SKM-1 (cell line): ENCODE measurements around the gene APOLD1.
"Not testable (repeated sequence)": the region's sequence is repeated elsewhere in the genome, so short reads cannot be mapped to it uniquely, and the experiment has no call there.

ENCODE experiments used
- DNase-seq: peaks from one replicate; lab custom pipeline; 2025; ENCODE audit not compliant: unreplicated experiment; lab: John Stamatoyannopoulos, UW

Gene APOLD1, protein sequence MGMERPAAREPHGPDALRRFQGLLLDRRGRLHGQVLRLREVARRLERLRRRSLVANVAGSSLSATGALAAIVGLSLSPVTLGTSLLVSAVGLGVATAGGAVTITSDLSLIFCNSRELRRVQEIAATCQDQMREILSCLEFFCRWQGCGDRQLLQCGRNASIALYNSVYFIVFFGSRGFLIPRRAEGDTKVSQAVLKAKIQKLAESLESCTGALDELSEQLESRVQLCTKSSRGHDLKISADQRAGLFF

DNA sequence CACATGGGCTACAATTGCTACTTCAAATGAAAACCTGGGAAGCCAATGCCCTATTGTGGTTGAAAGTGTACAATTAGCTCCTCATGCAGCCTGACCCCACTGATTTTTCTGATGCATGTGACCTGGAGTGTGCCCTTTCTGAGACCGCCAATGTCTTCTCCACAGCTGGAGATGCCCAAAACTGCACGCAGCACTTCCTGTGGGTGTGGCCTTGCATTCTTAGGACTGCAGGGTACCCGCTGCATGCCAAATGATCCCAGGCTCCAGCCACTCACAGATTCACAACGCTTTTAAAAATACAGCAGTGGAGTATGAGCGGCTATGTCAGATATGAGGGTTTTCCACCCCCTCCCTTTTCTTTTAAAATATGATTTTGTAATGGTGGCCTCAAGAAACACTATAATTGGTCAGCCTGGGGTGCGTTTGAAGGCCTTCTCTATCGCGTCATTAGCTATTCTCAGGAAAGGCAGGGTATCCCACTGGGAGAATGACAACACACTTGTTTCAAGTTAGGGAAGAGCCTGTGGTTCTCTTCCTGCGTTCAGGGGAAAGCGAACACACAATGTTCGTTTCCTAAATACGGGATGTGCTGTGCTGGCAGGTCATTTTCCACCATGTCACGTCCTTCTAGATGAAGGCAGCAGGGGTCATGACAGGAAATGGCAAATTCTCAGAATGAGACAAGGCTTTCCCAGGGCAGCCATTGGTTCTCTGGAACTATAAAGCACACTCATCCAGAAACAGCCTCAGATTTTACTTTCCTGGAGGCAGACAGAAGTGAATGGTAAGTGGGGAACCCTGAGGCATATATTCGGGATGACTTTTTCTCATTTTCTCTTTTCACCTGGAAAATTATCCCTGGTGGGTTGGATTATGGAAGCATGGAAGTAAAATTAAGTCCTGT lies at the start of gene APOLD1:
Gene APOLD1, plus strand, starts transcription at position 749 of the 904 bp plus-strand sequence. Its CDS starts 33 bp downstream, at position 782.
- no peak for DNase-seq

GRCh38 chr12:12736759-12737676 lies 48.4 kb upstream of the APOLD1 start:
- no peak for DNase-seq

GRCh38 chr12:12738152-12738551 lies 47.3 kb upstream of the APOLD1 start:
- not testable (repeated sequence) for DNase-seq

- DNase-seq: no peak
These were observed 43.8 kb upstream of the APOLD1 start for GRCh38 chr12:12741660-12742059.

- DNase-seq: no peak
These were observed 40.7 kb upstream of the APOLD1 start for GRCh38 chr12:12744546-12745305.

GRCh38 chr12:12745576-12746211 lies 39.8 kb upstream of the APOLD1 start:
- no peak for DNase-seq

DNA sequence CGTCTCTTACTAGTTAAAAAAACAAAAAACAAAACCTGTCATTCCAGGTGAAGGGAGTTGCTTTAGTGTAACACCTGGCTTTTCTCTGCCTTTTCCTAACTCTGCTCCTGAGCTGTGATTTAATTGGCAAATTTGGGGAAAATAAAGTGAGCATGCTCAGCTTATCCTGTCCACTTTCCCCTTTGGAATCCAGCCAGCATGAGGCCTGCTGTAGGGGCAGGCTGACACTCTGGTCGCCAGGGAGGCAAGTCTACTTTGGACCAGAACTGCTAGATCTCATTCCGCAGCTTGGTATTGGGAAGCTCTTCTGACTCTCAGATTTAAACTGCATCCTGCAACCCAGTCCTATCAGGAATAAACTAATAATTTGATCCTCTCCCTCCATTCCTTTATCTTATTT lies 38.2 kb upstream of the APOLD1 start:
- no peak for DNase-seq

- DNase-seq: no peak
These were observed 37.4 kb upstream of the APOLD1 start for GRCh38 chr12:12748044-12748443.

DNA sequence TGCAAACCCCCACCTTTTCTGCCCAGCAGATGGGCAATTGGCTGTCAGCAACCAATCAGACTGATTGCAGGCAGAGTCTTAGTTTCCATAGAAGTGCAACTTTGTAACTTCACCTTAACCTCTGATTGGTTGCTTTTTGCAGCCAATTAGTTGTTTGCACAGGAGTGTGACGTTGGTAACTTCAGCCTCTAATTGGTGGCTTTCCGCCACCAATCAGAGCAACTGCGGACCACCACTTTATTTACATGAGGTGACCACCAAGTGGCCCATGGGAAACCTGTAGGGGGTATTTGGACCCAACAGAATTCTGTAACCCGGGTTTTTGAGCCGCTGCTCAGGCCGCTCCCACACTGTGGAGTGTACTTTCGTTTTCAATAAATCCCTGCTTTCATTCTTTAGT lies 36.0 kb upstream of the APOLD1 start:
- DNase-seq: no peak

- no peak for DNase-seq
These were observed 29.5 kb upstream of the APOLD1 start for GRCh38 chr12:12755923-12756322.

- no peak for DNase-seq
These were observed 28.3 kb upstream of the APOLD1 start for GRCh38 chr12:12757121-12757520.

GRCh38 chr12:12759234-12759915 lies 26.1 kb upstream of the APOLD1 start:
- DNase-seq: no peak

DNA sequence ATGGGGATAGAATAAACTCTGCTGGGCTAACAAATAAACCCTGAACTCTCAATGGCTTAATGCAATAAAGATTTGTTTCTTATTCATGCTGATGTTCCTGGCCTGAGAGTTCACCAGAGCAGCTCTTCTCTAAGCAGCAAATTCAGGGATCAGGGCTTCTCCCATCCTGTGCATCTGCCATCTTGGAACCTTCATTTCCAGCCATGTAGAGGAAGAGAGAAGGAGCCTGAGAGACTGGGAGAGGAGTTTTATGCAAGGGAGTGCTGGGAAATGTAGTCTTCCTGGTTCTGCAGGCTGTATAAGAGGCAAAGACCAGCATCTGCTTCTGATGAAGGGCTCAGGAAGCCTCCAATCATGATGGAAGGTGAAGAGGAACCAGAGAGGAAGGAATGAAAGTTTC lies 20.6 kb upstream of the APOLD1 start:
- DNase-seq: no peak

DNA sequence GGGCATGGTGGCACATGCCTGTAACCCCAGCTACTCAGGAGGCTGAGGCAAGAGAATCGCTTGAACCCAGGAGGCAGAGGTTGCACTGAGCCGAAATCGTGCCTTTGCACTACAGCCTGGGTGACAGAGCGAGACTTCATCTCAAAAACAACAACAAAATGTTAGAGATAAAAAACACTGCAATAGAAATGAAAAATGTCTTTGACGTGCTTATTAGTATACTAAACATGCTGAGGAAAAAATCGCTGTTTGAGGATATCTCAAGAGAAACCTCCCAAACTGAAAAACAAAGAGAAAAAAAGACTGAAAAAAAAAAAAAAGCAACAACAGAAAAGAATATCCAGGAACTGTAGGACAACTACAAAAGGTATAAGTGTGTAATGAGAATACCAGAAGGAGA lies 15.2 kb upstream of the APOLD1 start:
- DNase-seq: no peak

DNA sequence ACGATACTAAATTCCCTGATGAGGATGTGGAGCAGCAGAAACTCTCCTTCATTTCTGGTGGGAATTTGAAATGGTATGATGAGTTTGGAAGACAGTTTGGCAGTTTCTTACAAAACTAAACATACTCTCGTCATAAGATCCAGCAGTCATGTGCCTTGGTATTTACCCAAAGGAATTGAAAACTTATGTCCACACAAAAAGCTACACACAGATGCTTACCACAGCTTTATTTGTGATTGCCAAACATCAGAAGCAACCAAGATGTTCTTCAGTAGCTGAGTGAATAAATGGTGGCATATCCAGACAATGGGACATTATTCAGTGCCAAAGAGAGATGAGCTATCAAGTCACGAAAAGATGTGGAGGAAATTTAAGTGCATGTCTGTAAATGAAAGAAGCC lies 10.7 kb upstream of the APOLD1 start:
- no peak for DNase-seq

- no peak for DNase-seq
These were observed 9.2 kb upstream of the APOLD1 start for GRCh38 chr12:12776261-12776660.

DNA sequence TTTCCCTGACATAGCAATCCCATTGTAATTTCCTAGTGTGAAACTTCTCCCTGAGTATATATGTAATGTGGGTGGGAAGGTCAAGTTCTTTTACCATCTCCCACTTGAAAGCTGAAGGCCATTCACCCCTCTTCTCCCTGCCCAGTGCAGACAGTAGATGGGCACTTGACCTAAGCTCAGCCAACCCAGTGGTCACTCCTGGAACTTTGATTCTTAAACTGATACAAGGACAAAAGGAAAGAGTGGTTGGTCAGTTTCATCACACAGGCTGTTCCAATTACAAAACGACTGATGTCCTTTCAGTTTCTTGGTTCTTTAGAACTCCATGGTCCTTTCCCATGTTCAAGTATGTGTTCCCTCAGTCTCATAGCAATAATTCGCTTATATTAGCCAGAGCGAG lies 8.4 kb upstream of the APOLD1 start:
- no peak for DNase-seq

GRCh38 chr12:12779007-12779406 lies 6.5 kb upstream of the APOLD1 start:
- DNase-seq: no peak

DNA sequence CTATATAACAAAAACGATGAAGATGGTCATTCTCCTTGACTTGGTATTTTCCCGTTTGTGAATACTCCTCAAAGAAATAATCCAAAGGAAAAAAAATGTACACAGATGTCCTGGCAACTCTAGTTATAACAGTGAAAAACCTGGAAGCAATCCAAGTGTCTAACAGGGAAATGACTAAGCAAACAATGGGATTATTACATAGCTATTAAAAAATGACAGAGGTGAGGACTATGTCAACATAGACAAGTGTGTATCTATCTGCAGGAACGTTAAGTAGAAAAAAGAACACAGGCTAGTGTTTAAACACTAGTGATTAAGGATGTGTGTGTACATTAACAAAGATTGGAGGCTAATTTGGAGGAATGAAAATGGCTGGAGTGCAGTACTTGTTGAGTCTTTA lies 5.9 kb upstream of the APOLD1 start:
- no peak for DNase-seq

- no peak for DNase-seq
These were observed 1.3 kb upstream of the APOLD1 start for GRCh38 chr12:12784116-12784515.
